PFSK-1 (cell line): ENCODE data around the gene SNX32.

Source experiments
- FOXP2 ChIP-seq: optimal IDR thresholded peaks from 2 replicates; pipeline ENCODE3; 2011; ENCODE audit warnings: borderline replicate concordance, control low read depth, inconsistent platforms; ENCODE audit not compliant: insufficient read depth; ENCODE audit errors: extremely low read length, extremely low read depth
- POLR2AphosphoS5 ChIP-seq: IDR thresholded peaks from 2 replicates; pipeline ENCODE4 v1.6.1; 2012; ENCODE audit warnings: low read depth, mild to moderate bottlenecking, control low read depth, low read length, moderate library complexity
- REST ChIP-seq, 2 experiments: IDR thresholded peaks; 2 replicates each; pipeline versions ENCODE4 v1.6.1 to v1.8.0; 2011 to 2012; ENCODE audit warnings: low read depth in 2 of 2, low read length in 2 of 2, control low read depth in 1 of 2, inconsistent platforms in 1 of 2, mild to moderate bottlenecking in 1 of 2, moderate library complexity in 1 of 2; ENCODE audit not compliant: insufficient read depth in 1 of 2
- SIN3A ChIP-seq: IDR thresholded peaks from 2 replicates; pipeline ENCODE4 v1.6.1; 2012; ENCODE audit warnings: mild to moderate bottlenecking, low read length, moderate library complexity, borderline replicate concordance; ENCODE audit not compliant: insufficient read depth
- TAF1 ChIP-seq: IDR thresholded peaks from 2 replicates; pipeline ENCODE4 v1.6.1; 2012; ENCODE audit warnings: low read length, control low read depth, borderline replicate concordance; ENCODE audit not compliant: insufficient read depth

The SNX32 gene

DNA sequence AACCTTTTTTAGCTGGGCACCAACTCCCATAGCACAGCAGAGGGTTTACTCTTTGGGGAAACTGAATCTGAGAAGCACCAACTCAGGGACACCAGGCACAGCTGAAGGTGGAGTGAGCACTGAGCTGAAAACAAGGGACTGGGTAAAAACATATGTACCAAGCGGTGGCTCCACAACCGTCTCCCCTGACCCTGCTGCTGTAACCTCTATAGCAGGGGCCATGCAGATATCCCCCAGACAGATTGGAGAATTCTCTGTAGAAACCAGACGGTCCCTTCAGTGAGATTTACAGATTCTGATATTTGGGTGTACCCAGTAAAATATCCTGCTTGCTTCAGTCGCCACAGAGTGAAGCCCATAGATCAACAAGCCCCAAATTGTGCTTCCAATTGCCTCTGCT, 4.3 kb upstream of the SNX32 start:
- TF ChIP-seq POLR2AphosphoS5 (no peak), REST (IDR thresholded peaks at IDR 0.05; ENCODE audit: insufficient read depth in 1 of 2, low read depth in 2 of 2, low read length in 2 of 2) (no peak), SIN3A (no peak), TAF1 (no peak), FOXP2 (no peak)

DNA sequence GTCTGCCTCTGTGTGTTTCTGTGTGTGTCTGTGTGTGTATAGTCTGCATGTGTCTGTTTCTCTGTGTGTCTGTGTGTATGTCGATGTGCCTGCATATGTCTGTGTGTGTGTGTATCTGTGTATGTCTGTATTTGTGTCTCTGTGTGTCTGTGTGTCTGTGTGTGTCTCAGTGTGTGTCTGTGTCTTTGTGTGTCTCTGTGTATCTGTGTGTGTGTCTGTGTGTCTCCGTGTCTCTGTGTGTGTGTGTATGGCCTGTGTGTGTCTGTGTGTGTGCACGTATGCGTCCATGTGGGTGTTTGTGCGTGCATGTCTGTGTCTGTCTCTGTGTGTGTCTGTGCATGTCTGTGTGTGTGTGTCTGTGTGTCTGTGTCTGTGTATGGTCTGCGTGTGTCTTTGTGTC, 439 bp downstream of the SNX32 start:
- TF ChIP-seq TAF1 = no peak

GRCh38 chr11:65842144-65842543, 8.4 kb downstream of the SNX32 start:
- TF ChIP-seq SIN3A = no peak
- TF ChIP-seq FOXP2 = no peak
- no peak for TF ChIP-seq POLR2AphosphoS5
- TF ChIP-seq TAF1 = no peak
- no peak for TF ChIP-seq REST (IDR thresholded peaks at IDR 0.05; ENCODE audit: insufficient read depth in 1 of 2, low read depth in 2 of 2, low read length in 2 of 2)

GRCh38 chr11:65843811-65844210, 10.0 kb downstream of the SNX32 start:
- TF ChIP-seq REST (IDR thresholded peaks at IDR 0.05; ENCODE audit: insufficient read depth in 1 of 2, low read depth in 2 of 2, low read length in 2 of 2) = no peak
- no peak for TF ChIP-seq POLR2AphosphoS5
- no peak for TF ChIP-seq FOXP2
- no peak for TF ChIP-seq SIN3A
- no peak for TF ChIP-seq TAF1

DNA sequence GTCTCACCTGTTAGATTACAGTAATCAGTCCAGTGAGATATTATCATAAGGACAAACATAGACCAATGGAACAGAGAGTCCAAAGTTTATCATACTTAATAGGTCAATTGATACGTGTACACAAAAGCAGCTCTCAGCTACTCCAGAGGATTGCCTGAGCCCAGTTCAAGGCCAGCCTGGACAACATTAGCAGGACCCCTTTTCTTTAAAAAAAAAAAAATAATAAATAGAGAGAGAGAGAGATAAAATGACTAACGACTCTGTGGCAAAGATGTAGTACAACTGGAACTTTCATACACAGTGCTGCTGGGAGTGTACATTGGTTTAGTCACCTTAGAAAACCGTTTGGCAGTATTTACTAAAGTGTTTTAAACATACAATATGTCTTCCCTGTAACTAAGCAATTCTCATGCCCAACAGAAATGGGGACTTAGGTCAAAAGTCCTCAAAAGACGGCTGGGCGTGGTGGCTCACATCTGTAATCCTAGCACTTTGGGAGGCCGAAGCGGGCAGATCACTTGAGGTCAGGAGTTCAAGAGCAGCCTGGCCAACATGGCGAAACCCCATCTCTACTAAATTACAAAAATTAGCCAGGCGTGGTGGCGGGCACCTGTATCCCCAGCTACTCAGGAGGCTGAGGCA, 10.6 kb downstream of the SNX32 start:
- TF ChIP-seq POLR2AphosphoS5 = no peak
- TF ChIP-seq REST (IDR thresholded peaks at IDR 0.05; ENCODE audit: insufficient read depth in 1 of 2, low read depth in 2 of 2, low read length in 2 of 2) = no peak
- no peak for TF ChIP-seq FOXP2
- no peak for TF ChIP-seq SIN3A
- no peak for TF ChIP-seq TAF1
